GM18951 (cell line): ENCODE data around the gene SLCO1B3.

Experiments
- POLR2A ChIP-seq: IDR thresholded peaks from 4 replicates; pipeline ENCODE4 v1.6.1; 2011; ENCODE audit warnings: mild to moderate bottlenecking; ENCODE audit not compliant: insufficient read length, insufficient read depth; ENCODE audit errors: extremely low read depth
- in situ Hi-C: fragments of 300-500 bp; cut with MboI; formaldehyde crosslinking; loops from one replicate; pipeline ENCODE4 v1.12.0; 2022; ENCODE audit warnings: low sequenced_read_pairs, mixed read lengths, inconsistent platforms; ENCODE audit not compliant: unreplicated experiment

Gene SLCO1B3

DNA sequence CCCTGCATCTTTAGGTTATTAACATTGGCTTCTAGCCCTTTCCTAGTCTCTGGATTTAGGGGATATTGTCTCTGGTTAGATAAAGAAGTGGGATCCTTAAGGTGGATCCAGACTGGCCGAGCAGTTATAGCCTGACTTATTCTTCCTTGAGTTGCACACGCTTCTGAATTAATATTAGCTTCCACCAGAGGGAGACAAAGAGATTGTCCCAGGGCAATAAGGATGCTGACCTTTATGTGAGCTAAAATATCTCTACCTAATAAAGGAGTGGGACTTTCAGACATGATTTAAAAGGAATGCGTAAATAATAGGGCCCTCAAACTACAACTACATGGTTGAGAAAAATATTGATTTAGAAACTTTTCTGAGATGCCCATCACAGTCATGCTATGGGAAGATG lies 139.7 kb downstream of the SLCO1B3 start:
- in situ Hi-C loops: no loop called here

DNA sequence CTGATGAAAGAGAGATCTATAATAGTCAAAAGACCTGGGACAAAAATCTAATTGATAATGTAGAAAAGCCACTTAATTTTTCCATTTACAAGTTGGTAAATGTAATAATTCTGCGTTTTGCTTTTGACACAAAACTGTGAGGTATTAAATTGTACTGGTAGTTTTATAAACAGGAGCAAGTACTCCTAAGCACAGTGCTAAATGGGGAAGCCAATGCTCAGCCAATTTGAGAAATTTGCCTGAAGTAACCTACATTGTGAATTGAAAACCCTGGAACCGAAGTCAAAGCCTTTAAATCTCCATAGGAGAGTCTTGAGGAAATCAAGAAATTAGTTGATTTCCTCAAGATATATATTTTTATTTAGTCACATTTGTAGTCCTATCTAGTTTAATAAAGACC lies 152.8 kb downstream of the SLCO1B3 start:
- no peak for TF ChIP-seq POLR2A

More for the DNA sequence above, 139.7 kb downstream of the SLCO1B3 start:
- TF ChIP-seq POLR2A: no peak

DNA sequence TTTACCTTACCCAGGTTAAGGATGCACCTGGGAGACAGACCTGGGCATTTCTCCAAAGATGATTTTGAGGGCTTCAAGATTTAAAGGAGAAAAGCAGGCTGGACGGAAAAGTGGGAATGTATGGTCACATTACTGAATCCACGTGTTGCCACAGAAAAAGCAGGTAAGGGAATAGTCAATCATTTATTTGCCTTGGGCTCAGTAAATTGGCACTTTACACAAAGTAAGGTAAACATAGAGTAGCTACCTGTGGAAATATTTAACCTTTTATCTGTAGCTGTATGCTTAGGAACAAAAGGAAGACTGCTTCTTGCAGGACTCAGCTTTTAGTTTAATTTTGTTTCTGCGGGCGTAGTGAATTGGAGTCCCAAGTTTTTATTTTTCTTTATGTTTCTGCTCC lies 153.3 kb downstream of the SLCO1B3 start:
- no peak for TF ChIP-seq POLR2A
- in situ Hi-C loops: no loop called here

More for the DNA sequence above, 152.8 kb downstream of the SLCO1B3 start:
- in situ Hi-C loops: no loop called here
